HUES64 (cell line): Measurements from ENCODE around the gene WDR38.

Experiments
- H3K27ac ChIP-seq: 2 replicates; pipeline ENCODE4 v1.7.0; 2013; ENCODE audit warnings: low read depth, low read length, inconsistent platforms
- H3K27me3 ChIP-seq: 2 replicates; pipeline ENCODE4 v1.6.1; 2013; ENCODE audit warnings: mild to moderate bottlenecking, low read length; ENCODE audit not compliant: insufficient read depth
- H3K36me3 ChIP-seq: 2 replicates; pipeline ENCODE4 v1.6.1; 2013; ENCODE audit warnings: mild to moderate bottlenecking, low read length; ENCODE audit not compliant: insufficient read depth
- H3K4me1 ChIP-seq: 2 replicates; pipeline ENCODE4 v1.6.1; 2013; ENCODE audit warnings: mild to moderate bottlenecking, low read length, moderate library complexity; ENCODE audit not compliant: insufficient read depth
- H3K4me3 ChIP-seq: 2 replicates; pipeline ENCODE4 v1.5.1; 2013; ENCODE audit warnings: mild to moderate bottlenecking, low read length, moderate library complexity
- H3K9ac ChIP-seq: 2 replicates; pipeline ENCODE4 v1.6.1; 2013; ENCODE audit warnings: mild to moderate bottlenecking, low read depth, low read length
- H3K9me3 ChIP-seq: 2 replicates; pipeline ENCODE4 v1.6.1; 2013; ENCODE audit warnings: low read depth, low read length; ENCODE audit not compliant: insufficient read depth
- WGBS: fragments of 150-250, 120-280 bp; methylation state at CpG from one replicate; pipeline ENCODE4 v1.1.7; 2013; ENCODE audit warnings: missing lambda C conversion rate; 5-methylcytosine and 5-hydroxymethylcytosine counted together

Gene WDR38

GRCh38 chr9:124877021-124877782 lies 23.9 kb downstream of the WDR38 start:
- Histone ChIP-seq H3K9ac (no peak overlapping the region), H3K27ac (no peak overlapping the region), H3K4me1 (peaks cover 24% of the 10 kb centered on the region), H3K9me3 (no peaks in the 10 kb centered on the region), H3K36me3 (peaks cover 69% of the 10 kb centered on the region), H3K27me3 (no peaks in the 10 kb centered on the region), H3K4me3 (no peak overlapping the region)
- WGBS: 92% methylated on average over 14 of the region's 14 CpGs

- Histone ChIP-seq H3K9me3 (no peaks in the 10 kb centered on the region), H3K27ac (no peak overlapping the region), H3K4me3 (no peak overlapping the region), H3K4me1 (peaks cover 27% of the 10 kb centered on the region), H3K27me3 (no peaks in the 10 kb centered on the region), H3K9ac (no peak overlapping the region), H3K36me3 (peaks cover 62% of the 10 kb centered on the region)
- WGBS: no CpG with 5 or more reads among the region's 1 CpG
Measured at GRCh38 chr9:124878021-124878420, 24.8 kb downstream of the WDR38 start.

- Histone ChIP-seq H3K4me1 (peaks cover 27% of the 10 kb centered on the region), H3K9ac (no peak overlapping the region), H3K36me3 (peaks cover 57% of the 10 kb centered on the region), H3K27ac (no peak overlapping the region), H3K9me3 (no peaks in the 10 kb centered on the region), H3K27me3 (no peaks in the 10 kb centered on the region), H3K4me3 (no peak overlapping the region)
- 90% methylated on average over 6 of the region's 6 CpGs for WGBS
Measured at GRCh38 chr9:124878518-124878917, 25.3 kb downstream of the WDR38 start.

GRCh38 chr9:124879226-124879625 lies 26.0 kb downstream of the WDR38 start:
- Histone ChIP-seq H3K4me3 (no peak overlapping the region), H3K4me1 (peaks cover 27% of the 10 kb centered on the region), H3K27ac (peak overlapping the region; percentile 31; the same call in 1 of the 2 replicates), H3K27me3 (no peaks in the 10 kb centered on the region), H3K36me3 (peaks cover 50% of the 10 kb centered on the region), H3K9me3 (no peaks in the 10 kb centered on the region), H3K9ac (no peak overlapping the region)
- WGBS: 87% methylated on average over 10 of the region's 10 CpGs

- Histone ChIP-seq H3K9ac (no peak overlapping the region), H3K4me3 (no peak overlapping the region), H3K4me1 (peaks cover 30% of the 10 kb centered on the region), H3K9me3 (no peaks in the 10 kb centered on the region), H3K27ac (peak overlapping the region; percentile 41; the same call in 1 of the 2 replicates), H3K27me3 (no peaks in the 10 kb centered on the region), H3K36me3 (peaks cover 37% of the 10 kb centered on the region)
- 19% methylated on average over 9 of the region's 9 CpGs for WGBS
Measured at GRCh38 chr9:124880501-124880900, 27.2 kb downstream of the WDR38 start.

GRCh38 chr9:124881138-124881743 lies 28.0 kb downstream of the WDR38 start:
- peak overlapping the region; percentile 41; the same call in 1 of the 2 replicates for H3K27ac ChIP-seq

GRCh38 chr9:124882231-124882630 lies 29.0 kb downstream of the WDR38 start:
- Histone ChIP-seq H3K36me3 (peaks cover 24% of the 10 kb centered on the region), H3K4me1 (peaks cover 30% of the 10 kb centered on the region), H3K9me3 (no peaks in the 10 kb centered on the region), H3K9ac (peak overlapping the region; percentile 16; the same call in 1 of the 2 replicates), H3K27ac (no peak overlapping the region), H3K4me3 (no peak overlapping the region), H3K27me3 (no peaks in the 10 kb centered on the region)
- WGBS: 73% methylated on average over 13 of the region's 13 CpGs

More at GRCh38 chr9:124881138-124881743, 28.0 kb downstream of the WDR38 start:
- Histone ChIP-seq H3K9me3 (no peaks in the 10 kb centered on the region), H3K9ac (no peak overlapping the region), H3K36me3 (peaks cover 32% of the 10 kb centered on the region), H3K4me1 (peaks cover 30% of the 10 kb centered on the region), H3K4me3 (no peak overlapping the region), H3K27me3 (no peaks in the 10 kb centered on the region)
- WGBS: 91% methylated on average over 16 of the region's 16 CpGs

- Histone ChIP-seq H3K9ac (no peak overlapping the region), H3K4me1 (peaks cover 30% of the 10 kb centered on the region), H3K27me3 (no peaks in the 10 kb centered on the region), H3K27ac (peak overlapping the region; percentile 3), H3K36me3 (peaks cover 15% of the 10 kb centered on the region; the same call in 1 of the 2 replicates), H3K4me3 (no peak overlapping the region), H3K9me3 (no peaks in the 10 kb centered on the region)
- WGBS: 62% methylated on average over 4 of the region's 4 CpGs
Measured at GRCh38 chr9:124884376-124884775, 31.1 kb downstream of the WDR38 start.

GRCh38 chr9:124885551-124885950 lies 32.3 kb downstream of the WDR38 start:
- H3K27me3 ChIP-seq: no peaks in the 10 kb centered on the region
- no peaks in the 10 kb centered on the region for H3K9me3 ChIP-seq
- no peak overlapping the region for H3K9ac ChIP-seq
- 93% methylated on average over 4 of the region's 4 CpGs for WGBS
- H3K27ac ChIP-seq: no peak overlapping the region
- H3K4me3 ChIP-seq: no peak overlapping the region
- H3K4me1 ChIP-seq: peaks cover 22% of the 10 kb centered on the region
- H3K36me3 ChIP-seq: peaks cover 21% of the 10 kb centered on the region

- Histone ChIP-seq H3K4me1 (peaks cover 13% of the 10 kb centered on the region; the same call in 1 of the 2 replicates), H3K27ac (no peak overlapping the region), H3K27me3 (no peaks in the 10 kb centered on the region), H3K36me3 (peaks cover 27% of the 10 kb centered on the region), H3K4me3 (no peak overlapping the region), H3K9me3 (no peaks in the 10 kb centered on the region), H3K9ac (no peak overlapping the region)
- 88% methylated on average over 10 of the region's 10 CpGs for WGBS
Measured at GRCh38 chr9:124886461-124886860, 33.2 kb downstream of the WDR38 start.

- peaks cover 27% of the 10 kb centered on the region for H3K36me3 ChIP-seq
- no peak overlapping the region for H3K4me3 ChIP-seq
- H3K9ac ChIP-seq: no peak overlapping the region
- 90% methylated on average over 17 of the region's 17 CpGs for WGBS
- H3K4me1 ChIP-seq: peaks cover 8% of the 10 kb centered on the region; the same call in 1 of the 2 replicates
- no peaks in the 10 kb centered on the region for H3K27me3 ChIP-seq
- no peaks in the 10 kb centered on the region for H3K9me3 ChIP-seq
- no peak overlapping the region for H3K27ac ChIP-seq
Measured at GRCh38 chr9:124886866-124887492, 33.7 kb downstream of the WDR38 start.
